Measurements from ENCODE around the gene AIFM2.
"Not testable (repeated sequence)": the region's sequence is repeated elsewhere in the genome, so short reads cannot be mapped to it uniquely, and the experiment has no call there.

Gene AIFM2

DNA sequence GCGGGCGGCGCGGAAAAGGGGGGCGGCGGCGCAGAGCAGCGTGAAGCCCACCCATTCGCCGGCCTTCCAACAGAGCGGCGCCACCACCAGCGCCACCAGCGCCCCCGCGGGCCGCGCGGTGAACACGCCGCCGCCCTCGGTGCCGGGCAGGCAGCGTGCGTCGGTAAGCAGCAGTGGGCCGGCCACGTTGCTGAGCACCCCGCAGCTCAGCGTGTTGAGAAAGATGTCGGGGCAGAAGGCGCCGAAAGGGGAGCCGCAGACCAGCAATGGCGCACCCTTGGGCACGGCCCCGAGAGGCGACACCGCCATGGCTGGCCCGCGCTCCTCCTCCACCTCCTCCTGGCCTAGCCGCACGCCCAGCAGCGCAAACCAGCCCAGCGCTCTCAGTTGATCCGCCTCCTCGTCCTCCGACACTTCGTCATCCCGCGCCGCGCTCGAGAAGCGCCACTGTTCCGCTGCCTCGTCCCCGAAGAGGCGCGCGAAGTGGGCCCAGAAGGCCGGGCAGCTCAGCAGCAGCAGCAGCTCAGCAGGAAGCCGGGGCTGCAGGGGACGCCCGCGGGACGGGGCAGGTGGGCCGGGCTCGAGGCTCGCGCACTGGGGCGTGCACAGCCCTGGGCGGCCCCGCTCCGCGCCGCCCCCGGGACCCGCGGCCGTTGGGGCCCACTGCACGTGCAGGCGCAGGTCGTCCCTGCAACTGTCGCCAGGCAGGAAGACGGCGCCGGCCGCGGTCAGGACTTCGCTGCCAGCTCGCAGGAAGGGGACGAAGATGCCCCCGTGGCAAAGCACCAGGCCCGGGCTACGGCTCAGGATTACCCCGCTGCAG is 13.3 kb upstream of the AIFM2 start:
- no peak for DNase-seq

DNA sequence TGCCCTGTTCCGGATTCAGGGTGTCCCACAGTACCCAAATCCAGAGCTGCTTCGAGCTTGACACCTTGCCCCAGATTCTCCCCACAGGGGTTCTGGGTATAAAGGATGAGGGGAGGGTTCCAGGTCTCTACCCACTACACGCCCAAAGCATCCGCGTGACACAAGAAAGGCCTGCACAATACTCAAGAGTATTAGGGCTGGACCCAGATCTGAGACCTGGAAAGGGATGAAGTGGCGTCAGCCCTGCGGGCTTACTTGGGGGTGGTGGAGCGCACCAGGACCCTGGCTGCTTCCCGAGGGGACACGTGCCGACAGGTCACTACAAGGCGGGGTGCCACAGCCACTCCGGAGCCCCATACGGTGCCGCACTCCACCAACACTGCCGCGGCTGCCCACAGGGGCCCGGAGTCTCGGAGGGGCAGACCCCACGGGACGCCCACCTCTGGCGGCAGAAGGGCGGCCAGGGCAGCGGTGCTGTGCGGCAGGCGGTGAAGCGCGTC is 12.6 kb upstream of the AIFM2 start:
- DNase-seq = no peak

DNA sequence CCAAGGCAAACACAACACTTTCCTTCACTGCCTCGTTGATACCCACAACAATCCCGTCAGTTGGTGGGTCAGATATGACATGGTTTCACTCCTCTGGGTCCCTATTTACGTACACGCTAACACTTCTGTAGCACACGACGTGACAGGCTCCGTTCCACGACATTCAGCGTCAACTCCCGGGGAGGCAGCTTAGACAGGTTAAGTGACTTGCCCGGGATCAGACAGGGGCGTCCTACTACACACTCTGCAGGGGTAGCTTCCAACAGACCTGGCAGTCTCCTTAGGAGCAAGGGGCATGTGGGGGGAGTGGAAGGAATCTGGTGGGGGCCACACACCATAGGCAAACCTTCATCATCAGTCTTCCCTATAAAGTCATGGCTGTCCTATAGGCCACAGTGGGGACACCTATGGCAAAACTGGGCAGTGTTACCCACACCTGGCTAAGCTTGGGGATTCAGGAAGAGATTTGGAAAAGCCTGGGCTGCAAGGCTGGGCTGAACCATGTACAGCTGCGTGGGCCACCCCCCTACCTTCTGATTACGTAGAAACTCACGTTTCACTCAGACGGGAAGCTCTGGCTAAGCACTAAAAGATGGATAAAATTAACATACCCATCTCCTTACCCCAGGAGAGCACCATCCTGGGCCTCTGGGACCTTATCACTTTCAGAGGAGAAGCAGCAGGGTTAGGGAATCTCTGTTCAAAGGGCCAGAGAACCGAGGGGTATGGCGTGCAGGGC is 11.9 kb upstream of the AIFM2 start:
- DNase-seq = no peak

DNA sequence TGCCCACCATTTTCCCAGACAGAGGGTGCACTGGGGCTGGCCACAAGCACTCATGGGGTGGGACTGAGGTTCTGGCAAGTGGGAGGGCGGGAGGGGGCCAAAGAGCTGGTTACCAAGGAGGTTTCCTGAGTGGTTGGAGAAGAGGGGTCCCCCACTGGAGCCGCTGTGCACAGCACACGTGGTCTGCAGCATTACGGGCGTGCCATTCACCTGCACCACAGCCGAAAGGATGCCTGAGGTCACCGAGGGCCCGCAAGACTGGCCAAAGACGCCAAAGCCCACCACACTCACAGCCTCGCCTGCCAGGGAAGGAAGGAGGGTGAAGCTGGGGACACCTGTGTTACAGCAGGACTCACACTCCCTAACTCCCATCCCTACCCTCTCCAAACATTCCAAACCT is 9.9 kb upstream of the AIFM2 start:
- DNase-seq = no peak

- DNase-seq = no peak
These were observed 7.7 kb upstream of the AIFM2 start for GRCh38 chr10:70140297-70140696.

DNA sequence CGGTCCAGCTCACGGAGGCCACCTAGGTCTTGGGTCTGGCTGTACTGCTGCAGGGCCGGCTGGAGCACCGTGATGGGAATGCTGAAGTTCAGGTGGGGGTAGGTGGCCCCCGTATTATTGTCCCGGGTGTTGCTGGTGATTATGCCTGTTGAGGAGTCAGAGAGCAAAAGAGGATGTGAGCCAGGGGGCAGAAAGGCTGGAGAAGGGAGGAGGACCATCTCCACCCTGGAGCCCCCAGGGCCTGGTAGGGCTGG is 7.3 kb upstream of the AIFM2 start:
- DNase-seq = no peak

DNA sequence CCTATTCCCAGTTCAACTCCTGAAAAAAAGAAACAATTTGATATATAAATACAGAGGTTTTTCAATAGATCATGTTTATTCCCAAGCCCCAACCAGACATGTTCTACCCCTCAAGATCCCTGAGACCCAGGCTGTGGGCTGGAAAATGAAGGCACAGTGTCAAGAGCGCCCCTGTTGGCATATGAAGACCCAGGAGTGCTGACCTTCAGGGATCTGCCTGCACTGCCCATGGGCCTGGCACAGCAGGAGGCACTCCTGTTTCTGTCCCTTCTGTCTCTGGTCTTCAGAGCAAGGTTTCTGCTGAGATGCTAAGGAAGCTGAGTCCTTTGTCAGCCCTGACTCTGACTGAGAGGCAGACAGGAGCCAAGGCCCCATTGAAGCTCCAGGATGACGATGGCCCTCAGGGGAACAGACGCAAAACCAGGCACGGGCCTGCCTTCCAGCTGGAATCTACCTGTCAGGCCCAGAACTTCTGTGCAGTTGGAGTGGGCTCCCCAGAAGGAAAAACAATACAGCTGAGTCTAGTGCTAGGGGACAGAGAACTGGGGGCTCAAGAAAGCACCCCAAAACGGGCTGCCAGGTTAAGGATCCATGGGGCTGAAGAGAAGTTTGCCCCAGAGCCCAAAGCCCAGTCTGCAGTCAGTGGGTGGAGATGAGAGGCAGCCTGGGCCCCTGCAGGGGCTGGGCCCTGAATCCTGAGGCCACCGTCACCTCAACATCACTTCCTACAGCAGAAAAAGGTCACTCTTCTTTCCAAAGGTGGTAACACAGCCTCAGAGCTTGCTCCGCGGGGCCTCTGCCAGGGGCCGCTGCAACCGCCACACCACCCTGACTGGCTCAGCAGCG is 6.7 kb upstream of the AIFM2 start:
- no peak for DNase-seq

GRCh38 chr10:70137927-70138883 is 5.6 kb upstream of the AIFM2 start:
- DNase-seq = no peak

DNA sequence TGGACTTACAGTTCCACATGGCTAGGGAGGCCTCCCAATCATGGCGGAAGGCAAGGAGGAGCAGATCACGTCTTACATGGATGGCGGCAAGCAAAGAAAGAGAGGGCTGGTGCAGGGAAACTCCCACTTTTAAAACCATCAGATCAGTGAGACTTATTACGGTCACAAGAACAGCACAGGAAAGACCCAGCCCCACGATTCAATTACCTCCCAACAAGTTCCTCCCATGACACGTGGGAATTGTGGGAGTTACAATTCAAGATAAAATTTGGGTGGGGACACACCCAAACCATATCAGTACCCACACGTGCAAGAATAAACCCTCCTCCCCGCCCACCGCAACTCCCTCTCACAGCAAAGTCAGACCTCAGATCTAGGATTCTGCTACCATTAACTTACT is 4.5 kb upstream of the AIFM2 start:
- DNase-seq = no peak

DNA sequence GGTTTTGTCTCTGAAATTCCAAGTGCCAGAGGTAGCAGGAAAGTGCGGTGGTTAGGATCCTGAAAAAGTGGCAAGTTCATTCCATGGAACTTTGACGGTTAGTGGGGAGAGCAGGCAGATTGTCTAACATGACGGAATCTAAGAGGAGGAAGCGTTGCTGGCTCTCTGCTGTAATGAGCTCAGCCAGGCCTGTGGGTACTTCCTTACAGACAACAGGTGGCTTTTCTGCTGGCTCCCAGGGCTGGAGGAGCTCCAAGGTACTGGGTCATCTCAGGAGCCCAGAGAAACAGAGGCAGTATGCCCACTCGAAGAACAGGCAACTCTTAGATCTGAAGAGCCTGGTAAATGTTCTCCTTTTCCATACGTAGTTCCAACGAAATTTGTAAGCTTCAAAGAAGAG is 3.1 kb upstream of the AIFM2 start:
- no peak for DNase-seq

GRCh38 chr10:70135046-70135445 is 2.4 kb upstream of the AIFM2 start:
- no peak for DNase-seq

DNA sequence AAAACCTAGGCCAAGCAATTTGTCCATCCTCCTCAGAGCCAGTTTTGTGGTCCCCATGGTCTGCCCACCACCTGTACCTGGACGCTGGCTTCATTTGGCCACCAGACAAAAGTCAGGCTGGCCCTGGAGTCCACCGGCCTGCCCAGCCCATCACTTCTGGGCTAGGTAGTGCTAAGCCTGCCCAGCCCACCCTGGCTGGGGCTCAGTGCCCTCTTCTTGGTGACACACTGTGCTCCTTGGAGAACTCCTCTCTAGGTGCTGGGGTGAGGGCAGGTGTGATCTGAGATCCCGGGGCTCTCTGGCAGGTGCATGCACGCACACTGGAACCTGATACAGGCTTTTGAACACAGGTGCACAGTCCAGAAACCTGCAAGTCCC is 1.1 kb downstream of the AIFM2 start:
- DNase-seq = no peak

DNA sequence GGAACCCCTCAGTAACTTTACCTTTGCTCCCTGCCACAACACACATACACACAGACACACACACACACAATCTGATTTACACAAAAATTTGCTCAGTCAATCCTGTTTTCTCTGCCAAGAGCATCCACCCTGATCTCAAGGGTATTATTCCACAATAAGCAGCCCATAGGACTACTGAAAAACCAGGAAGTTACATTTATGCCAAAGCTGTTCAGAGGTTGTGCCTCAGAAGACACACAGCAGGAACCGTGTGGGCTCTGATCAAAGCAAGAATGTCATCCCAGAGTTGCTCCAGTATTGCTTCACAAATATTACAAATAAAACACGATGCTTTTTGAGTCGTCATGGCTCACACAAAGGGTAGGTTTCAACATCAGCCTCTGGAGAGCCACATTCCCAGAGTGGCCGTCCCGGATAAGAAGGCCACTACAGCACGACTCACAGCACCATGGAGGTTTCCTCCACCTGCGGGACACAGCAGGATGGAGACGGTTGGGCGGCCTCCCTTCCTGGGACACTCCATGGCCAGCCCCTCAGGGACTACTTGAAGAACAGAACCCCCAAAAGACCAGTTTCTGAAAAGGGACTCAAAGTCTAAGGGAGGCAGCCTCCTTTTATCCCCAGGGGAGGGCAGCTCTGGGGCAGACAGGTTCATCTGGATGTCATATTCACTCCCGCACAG is 1.6 kb downstream of the AIFM2 start:
- DNase-seq = no peak

- DNase-seq = no peak
These were observed 5.8 kb downstream of the AIFM2 start for GRCh38 chr10:70126700-70127395.

DNA sequence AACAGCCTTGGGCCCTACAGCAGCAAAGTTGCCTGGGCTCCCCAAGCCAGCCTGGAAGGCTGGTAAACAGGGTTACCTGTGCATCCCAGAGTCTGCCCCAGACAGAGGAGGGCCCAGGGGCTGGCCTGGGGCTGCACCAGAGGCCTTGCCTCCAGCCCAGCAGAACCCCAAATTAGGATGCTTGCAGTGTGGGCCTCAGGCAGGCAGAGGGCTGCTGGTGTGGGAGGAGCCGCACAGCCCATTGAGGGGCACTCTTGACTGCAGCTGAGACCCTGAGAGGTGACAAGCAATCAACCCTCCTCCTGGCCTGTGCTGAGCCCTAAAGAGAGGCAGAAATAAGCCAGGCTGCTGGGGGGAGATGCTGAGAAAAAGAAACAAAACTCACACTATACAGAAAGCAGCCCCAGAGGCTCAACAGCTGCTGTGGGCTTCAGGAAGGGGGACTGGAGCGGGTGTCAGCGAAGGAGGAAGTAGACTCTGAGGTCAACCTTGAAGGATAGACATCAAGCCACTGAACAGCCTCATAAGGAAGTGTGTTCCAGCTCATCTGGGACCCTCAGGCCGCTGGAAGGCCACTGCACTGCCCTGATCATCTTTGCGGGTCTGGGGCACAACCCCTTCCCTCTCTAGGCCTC is 6.6 kb downstream of the AIFM2 start:
- no peak for DNase-seq

DNA sequence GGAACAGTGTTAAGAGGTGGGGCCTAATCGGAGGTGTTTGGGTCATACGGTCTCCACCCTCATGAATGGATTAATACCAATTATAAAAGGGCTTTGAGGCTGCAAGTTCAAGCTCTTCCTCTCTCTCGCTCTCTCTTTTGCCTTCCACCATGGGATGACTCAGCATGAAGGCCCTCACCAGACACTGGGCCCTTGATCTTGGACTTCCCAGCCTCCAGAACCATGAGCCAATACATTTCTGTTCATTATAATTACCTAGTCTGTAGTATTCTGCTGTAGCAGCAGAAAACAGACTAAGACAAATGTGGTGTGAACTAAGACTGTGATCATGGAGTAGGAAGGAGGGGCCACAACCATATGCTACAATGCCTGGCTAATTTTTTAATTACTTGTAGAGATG is 7.7 kb downstream of the AIFM2 start:
- DNase-seq = no peak

DNA sequence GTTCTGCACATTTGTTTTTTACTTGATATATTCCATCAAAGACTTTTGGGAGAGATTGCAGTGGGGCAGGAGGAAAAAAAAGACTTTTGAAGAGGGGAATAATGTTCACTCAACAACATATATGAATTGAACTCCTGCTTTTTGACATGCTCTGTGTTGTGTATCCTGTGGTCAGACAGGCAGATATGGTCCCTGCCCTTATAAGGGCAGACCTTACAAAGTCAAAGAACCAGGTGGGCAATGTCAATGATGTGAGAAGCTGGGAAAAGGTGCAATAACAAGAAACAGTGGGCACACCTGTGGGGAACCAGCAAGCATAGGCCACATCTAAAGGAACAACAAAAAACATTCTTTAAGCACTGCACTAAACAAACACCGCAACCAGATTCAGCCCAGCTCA is 8.2 kb downstream of the AIFM2 start:
- DNase-seq = no peak

DNA sequence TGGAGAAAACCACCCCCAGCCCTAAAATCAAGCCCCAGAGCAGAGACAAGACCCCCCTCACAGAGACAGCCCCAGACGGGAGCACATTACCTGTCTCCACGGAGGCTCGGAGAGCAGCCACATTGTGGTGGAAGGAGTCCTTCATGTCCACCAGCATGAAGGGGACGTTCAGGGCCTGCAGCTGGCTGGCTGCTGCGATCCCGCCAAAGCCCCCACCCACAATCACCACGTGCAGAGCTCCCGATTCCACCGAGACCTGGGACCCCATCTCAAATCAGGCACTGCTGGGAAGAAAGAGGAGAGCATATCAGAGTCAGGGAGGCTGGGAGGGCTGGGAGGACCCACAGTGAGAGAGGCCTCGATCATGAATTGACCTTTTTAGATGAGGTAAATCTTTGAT is 8.8 kb downstream of the AIFM2 start:
- DNase-seq = no peak

GRCh38 chr10:70123166-70123565 is 9.5 kb downstream of the AIFM2 start:
- DNase-seq = not testable (repeated sequence)

- no peak for DNase-seq
These were observed 9.9 kb downstream of the AIFM2 start for GRCh38 chr10:70122742-70123141.
